GM23248 (cell line): Measurements from ENCODE around the gene ADAMTS6. TPM values are rescaled to one million over a fixed set of nuclear protein-coding genes. Genes with fewer than 3 reads are reported as not detected.
A peak's percentile ranks its signal among the peaks of the same experiment; 100 is the strongest.
"Not testable (repeated sequence)": the region's sequence is repeated elsewhere in the genome, so short reads cannot be mapped to it uniquely, and the experiment has no call there.

Experiments
- DNase-seq: peaks from one replicate; pipeline ENCODE4 v3.0.0-alpha.2; 2015
- H2AFZ ChIP-seq: fragments of 200-600 bp; sonication (generic); 2 replicates; pipeline ENCODE4 v1.6.1; 2016; ENCODE audit warnings: antibody characterized with exemption
- H3F3A ChIP-seq: fragments of 200-600 bp; sonication (generic); 2 replicates; pipeline ENCODE4 v1.6.1; 2016; ENCODE audit warnings: mild to moderate bottlenecking, antibody characterized with exemption, mixed run types; ENCODE audit not compliant: insufficient read depth
- H3K27ac ChIP-seq: fragments of 200-600 bp; sonication (generic); 2 replicates; pipeline ENCODE4 v1.5.1; 2016; ENCODE audit warnings: mild to moderate bottlenecking
- H3K27me3 ChIP-seq: fragments of 200-600 bp; sonication (generic); replicated peaks from 2 replicates; pipeline ENCODE4 v1.6.1; 2016; ENCODE audit warnings: mild to moderate bottlenecking; ENCODE audit not compliant: insufficient read depth
- H3K36me3 ChIP-seq: fragments of 200-600 bp; sonication (generic); 2 replicates; pipeline ENCODE4 v1.6.1; 2016; ENCODE audit warnings: low read depth, mild to moderate bottlenecking
- H3K4me1 ChIP-seq: fragments of 200-600 bp; sonication (generic); 2 replicates; pipeline ENCODE4 v1.6.1; 2016; ENCODE audit warnings: mild to moderate bottlenecking; ENCODE audit not compliant: insufficient read depth
- H3K4me2 ChIP-seq: fragments of 200-600 bp; sonication (generic); one replicate; pipeline ENCODE4 v1.6.1; 2016; ENCODE audit warnings: mild to moderate bottlenecking; ENCODE audit not compliant: unreplicated experiment
- H3K4me3 ChIP-seq: fragments of 200-600 bp; sonication (generic); 2 replicates; pipeline ENCODE4 v1.5.1; 2016; ENCODE audit warnings: mild to moderate bottlenecking
- H3K79me2 ChIP-seq: fragments of 200-600 bp; sonication (generic); 2 replicates; pipeline ENCODE4 v1.6.1; 2016; ENCODE audit warnings: mild to moderate bottlenecking; ENCODE audit not compliant: insufficient read depth
- H3K9ac ChIP-seq: fragments of 200-600 bp; sonication (generic); 2 replicates; pipeline ENCODE4 v1.6.1; 2016; ENCODE audit warnings: mild to moderate bottlenecking
- H3K9me2 ChIP-seq: fragments of 200-600 bp; sonication (generic); 2 replicates; pipeline ENCODE4 v1.6.1; 2016; ENCODE audit warnings: mixed run types, mild to moderate bottlenecking, moderate library complexity; ENCODE audit not compliant: insufficient read depth
- H3K9me3 ChIP-seq: fragments of 200-600 bp; sonication (generic); one replicate; pipeline ENCODE4 v1.6.1; 2017; ENCODE audit warnings: low read depth
- H4K20me1 ChIP-seq: fragments of 200-600 bp; sonication (generic); 2 replicates; pipeline ENCODE4 v1.6.0; 2016; ENCODE audit not compliant: insufficient read depth
- EZH2 ChIP-seq: fragments of 200-600 bp; sonication (generic); IDR thresholded peaks from 2 replicates; pipeline ENCODE4 v1.6.1; 2018; ENCODE audit warnings: antibody characterized with exemption, mild to moderate bottlenecking; ENCODE audit not compliant: insufficient read depth, poor library complexity, severe bottlenecking
- EZH2phosphoT487 ChIP-seq: fragments of 200-600 bp; sonication (generic); IDR thresholded peaks from 2 replicates; pipeline ENCODE4 v1.6.1; 2018; ENCODE audit warnings: antibody characterized with exemption, moderate library complexity, mild to moderate bottlenecking, low read depth; ENCODE audit not compliant: insufficient read depth
- WGBS, 2 experiments: methylation state at CpG; one replicate each; pipeline ENCODE4 v1.1.6; 2015 to 2017; ENCODE audit warnings: low lambda C conversion rate in 2 of 2, low coverage in 1 of 2; ENCODE audit errors: missing lambda C conversion rate in 2 of 2; 5-methylcytosine and 5-hydroxymethylcytosine counted together
- in situ Hi-C: fragments of 300-500 bp; cut with MboI; formaldehyde crosslinking; loops from 2 replicates; pipeline ENCODE4 v1.15.0; 2020
- polyA plus RNA-seq: library from polyadenylated mRNA; unstranded; fragments of >200 nt; fragmentation: Nextera tagmentation; extraction: Ambion mirVana; gene quantifications from 2 replicates; pipeline ENCODE4 v1.2.1, GENCODE V29; 2016
- total RNA-seq: library from RNA; depleted of rRNA; stranded (reverse); fragments of >200 nt; shearing (Covaris generic); gene quantifications from 2 replicates; pipeline ENCODE4 v1.2.3, GENCODE V29; 2014

The ADAMTS6 gene
- total and polyA plus RNA-seq, 2 experiments from 2014 or later = 10.1 to 76.0 TPM

GRCh38 chr5:65382582-65382981 is 99.1 kb downstream of the ADAMTS6 start:
- H3K4me1 ChIP-seq = no peaks in the 10 kb centered on the region; the same call in 1 of the 2 replicates
- peaks cover 81% of the 10 kb centered on the region for H3K79me2 ChIP-seq
- DNase-seq = no peak
- in situ Hi-C loops = no loop called here
- TF ChIP-seq EZH2 = no peak
- no peak for TF ChIP-seq EZH2phosphoT487
- no peak overlapping the region for H3K9ac ChIP-seq
- H2AFZ ChIP-seq = no peak overlapping the region
- H3K4me3 ChIP-seq = no peak overlapping the region
- H3F3A ChIP-seq = peaks cover 12% of the 10 kb centered on the region
- H3K9me3 ChIP-seq = no peaks in the 10 kb centered on the region
- no peaks in the 10 kb centered on the region for H3K27me3 ChIP-seq
- H3K36me3 ChIP-seq = peaks cover 28% of the 10 kb centered on the region
- no peak overlapping the region for H3K4me2 ChIP-seq
- no peaks in the 10 kb centered on the region for H4K20me1 ChIP-seq
- 93 to 100% methylated on average over 1 of the region's 1 CpG for WGBS, 2 experiments
- H3K9me2 ChIP-seq = no peaks in the 10 kb centered on the region
- no peak overlapping the region for H3K27ac ChIP-seq

- H2AFZ ChIP-seq, H3K9ac ChIP-seq, H3K27ac ChIP-seq, H3K9me2 ChIP-seq, in situ Hi-C loops, H4K20me1 ChIP-seq, H3K4me1 ChIP-seq, H3K9me3 ChIP-seq, H3K4me2 ChIP-seq, H3K4me3 ChIP-seq, H3K27me3 ChIP-seq, DNase-seq: not testable (repeated sequence)
- 92 to 93% methylated on average over 15 of the region's 15 CpGs for WGBS, 2 experiments
- H3K36me3 ChIP-seq = peaks cover 11% of the 10 kb centered on the region; the same call in 1 of the 2 replicates
- peaks cover 24% of the 10 kb centered on the region for H3F3A ChIP-seq
- peaks cover 61% of the 10 kb centered on the region for H3K79me2 ChIP-seq
Observed at GRCh38 chr5:65370505-65370904, 111.2 kb downstream of the ADAMTS6 start.

- TF ChIP-seq EZH2 (no peak), EZH2phosphoT487 (no peak)
- Histone ChIP-seq H3K27me3 (no peaks in the 10 kb centered on the region), H2AFZ (no peak overlapping the region), H3K4me1 (no peaks in the 10 kb centered on the region), H4K20me1 (no peaks in the 10 kb centered on the region), H3K9ac (no peak overlapping the region), H3K4me2 (no peak overlapping the region), H3K9me2 (no peaks in the 10 kb centered on the region), H3K79me2 (peaks cover 93% of the 10 kb centered on the region), H3F3A (peaks cover 24% of the 10 kb centered on the region), H3K36me3 (peaks cover 17% of the 10 kb centered on the region), H3K9me3 (no peaks in the 10 kb centered on the region), H3K4me3 (no peak overlapping the region), H3K27ac (no peak overlapping the region)
- DNase-seq = no peak
- in situ Hi-C loops = no loop called here
- WGBS, 2 experiments = 40 to 60% methylated on average over 2 of the region's 2 CpGs
Observed at GRCh38 chr5:65366655-65367054, 115.1 kb downstream of the ADAMTS6 start.

DNA sequence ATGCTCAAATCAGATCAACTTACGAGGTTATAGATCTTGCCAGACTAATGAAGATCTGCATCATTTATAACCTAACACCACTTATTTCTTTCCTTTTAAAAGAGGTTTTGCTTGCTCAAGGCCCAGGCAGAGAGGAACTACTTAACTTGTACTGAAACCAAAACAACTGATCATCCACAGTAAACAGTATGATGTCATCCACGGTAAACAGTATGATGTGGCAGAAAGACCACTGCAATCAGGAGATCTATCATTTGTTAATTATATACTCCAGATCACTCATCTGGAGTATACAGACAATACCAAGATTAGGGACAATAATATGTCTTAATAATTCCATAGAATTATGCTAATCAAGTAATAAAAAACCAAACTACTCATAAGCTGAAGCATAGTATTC is 116.8 kb downstream of the ADAMTS6 start:
- Histone ChIP-seq H3K36me3 (peaks cover 17% of the 10 kb centered on the region), H3K9me3 (no peaks in the 10 kb centered on the region), H3K79me2 (peaks cover 98% of the 10 kb centered on the region), H3K27ac (no peak overlapping the region), H3K9me2 (no peaks in the 10 kb centered on the region), H3K4me1 (no peaks in the 10 kb centered on the region), H4K20me1 (no peaks in the 10 kb centered on the region), H3F3A (peaks cover 24% of the 10 kb centered on the region), H3K4me2 (no peak overlapping the region), H2AFZ (no peak overlapping the region), H3K27me3 (no peaks in the 10 kb centered on the region), H3K4me3 (no peak overlapping the region), H3K9ac (no peak overlapping the region)
- in situ Hi-C loops = no loop called here
- no peak for TF ChIP-seq EZH2phosphoT487
- no peak for TF ChIP-seq EZH2
- peak; percentile 5 for DNase-seq
- WGBS, 2 experiments = 95 to 97% methylated on average over 2 of the region's 2 CpGs

DNA sequence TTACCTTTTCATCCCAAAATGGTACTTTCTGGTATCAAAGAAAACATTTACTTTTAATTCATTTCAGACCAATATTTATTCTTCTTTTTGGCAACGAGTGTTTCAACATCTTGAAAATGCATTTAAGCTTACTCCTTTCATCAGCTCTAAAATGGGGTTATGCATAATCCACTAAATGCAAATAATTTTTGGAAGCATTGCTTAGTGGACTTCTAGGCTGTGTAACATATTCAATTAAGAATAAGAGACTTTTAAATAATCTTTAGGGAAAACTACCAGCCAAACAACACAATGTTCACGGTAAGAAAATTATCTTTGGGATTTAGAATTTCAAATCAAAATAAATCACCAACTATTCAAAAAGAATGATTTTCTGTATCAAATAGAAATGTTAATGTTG is 118.2 kb downstream of the ADAMTS6 start:
- Histone ChIP-seq H3K9ac (no peak overlapping the region), H3K27ac (no peak overlapping the region)
- in situ Hi-C loops = no loop called here

More for the DNA sequence above, 118.2 kb downstream of the ADAMTS6 start:
- no peaks in the 10 kb centered on the region for H3K27me3 ChIP-seq
- peaks cover 98% of the 10 kb centered on the region for H3K79me2 ChIP-seq
- DNase-seq = no peak
- no peak overlapping the region for H3K4me2 ChIP-seq
- peaks cover 17% of the 10 kb centered on the region; the same call in 1 of the 2 replicates for H3F3A ChIP-seq
- H3K36me3 ChIP-seq = peaks cover 17% of the 10 kb centered on the region
- TF ChIP-seq EZH2phosphoT487 = no peak
- no peak for TF ChIP-seq EZH2
- no peaks in the 10 kb centered on the region for H3K4me1 ChIP-seq
- no peaks in the 10 kb centered on the region for H3K9me3 ChIP-seq
- WGBS, 2 experiments = 57 to 61% methylated on average over 2 of the region's 2 CpGs
- H3K9me2 ChIP-seq = no peaks in the 10 kb centered on the region
- H3K4me3 ChIP-seq = no peak overlapping the region
- H2AFZ ChIP-seq = no peak overlapping the region
- no peaks in the 10 kb centered on the region for H4K20me1 ChIP-seq
